GM18951 (cell line): ENCODE results near the gene MUC22.

ENCODE experiments used
- POLR2A ChIP-seq: IDR thresholded peaks from 4 replicates; pipeline ENCODE4 v1.6.1; 2011; ENCODE audit warnings: mild to moderate bottlenecking; ENCODE audit not compliant: insufficient read length, insufficient read depth; ENCODE audit errors: extremely low read depth
- in situ Hi-C: fragments of 300-500 bp; cut with MboI; formaldehyde crosslinking; loops from one replicate; pipeline ENCODE4 v1.12.0; 2022; ENCODE audit warnings: low sequenced_read_pairs, mixed read lengths, inconsistent platforms; ENCODE audit not compliant: unreplicated experiment

Gene MUC22

GRCh38 chr6:31081872-31082271 lies 71.6 kb downstream of the MUC22 start:
- in situ Hi-C loops: loop anchor here (10.0 to 25.0 kb wide), 2 partner anchors 257 to 620 kb away; no protein-coding TSS in a partner anchor
- no peak for TF ChIP-seq POLR2A

DNA sequence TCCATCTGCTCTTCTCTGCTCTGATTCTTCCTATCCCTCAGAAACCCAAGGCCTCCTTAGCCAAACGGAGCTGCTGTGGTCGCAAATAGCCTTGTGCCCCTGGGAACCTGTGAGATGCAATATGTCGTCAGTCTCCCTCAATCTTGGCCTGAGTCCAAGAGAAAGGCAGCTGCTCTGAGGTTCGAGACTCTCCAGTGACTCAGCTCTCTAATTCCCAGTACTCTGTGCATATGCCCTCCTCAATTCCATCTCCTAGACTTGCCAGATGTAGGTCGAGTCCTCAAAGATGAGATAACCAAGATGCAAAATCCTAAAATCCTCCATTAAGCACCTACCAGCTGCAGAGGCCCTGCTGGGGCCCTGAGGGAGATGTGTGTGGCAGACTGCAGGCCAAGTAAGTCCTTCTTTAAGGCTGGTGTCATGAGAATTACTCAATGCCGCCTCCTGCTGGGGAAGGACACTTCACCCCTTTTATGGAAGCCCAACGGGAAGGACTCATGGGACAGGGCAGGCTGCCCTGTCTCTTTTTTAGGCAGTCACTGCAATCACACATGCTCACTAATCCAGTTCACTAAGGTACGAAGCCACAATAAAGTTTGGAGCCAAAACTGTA lies 73.6 kb downstream of the MUC22 start:
- no peak for TF ChIP-seq POLR2A
- in situ Hi-C loops: loop anchor here (10.0 to 25.0 kb wide), 2 partner anchors 259 to 622 kb away; no protein-coding TSS in a partner anchor
